C4-2B (cell line): ENCODE results near the gene RAB6C.
"Not testable (repeated sequence)": the region's sequence is repeated elsewhere in the genome, so short reads cannot be mapped to it uniquely, and the experiment has no call there.

Experiments
- CTCF ChIP-seq: fragments of 450-650 bp; conservative IDR thresholded peaks from 2 replicates; pipeline ENCODE4 v1.5.1; 2017; ENCODE audit warnings: mild to moderate bottlenecking
- ZFX ChIP-seq: fragments of 450-650 bp; IDR thresholded peaks from 2 replicates; pipeline ENCODE4 v1.6.1; 2017

DNA sequence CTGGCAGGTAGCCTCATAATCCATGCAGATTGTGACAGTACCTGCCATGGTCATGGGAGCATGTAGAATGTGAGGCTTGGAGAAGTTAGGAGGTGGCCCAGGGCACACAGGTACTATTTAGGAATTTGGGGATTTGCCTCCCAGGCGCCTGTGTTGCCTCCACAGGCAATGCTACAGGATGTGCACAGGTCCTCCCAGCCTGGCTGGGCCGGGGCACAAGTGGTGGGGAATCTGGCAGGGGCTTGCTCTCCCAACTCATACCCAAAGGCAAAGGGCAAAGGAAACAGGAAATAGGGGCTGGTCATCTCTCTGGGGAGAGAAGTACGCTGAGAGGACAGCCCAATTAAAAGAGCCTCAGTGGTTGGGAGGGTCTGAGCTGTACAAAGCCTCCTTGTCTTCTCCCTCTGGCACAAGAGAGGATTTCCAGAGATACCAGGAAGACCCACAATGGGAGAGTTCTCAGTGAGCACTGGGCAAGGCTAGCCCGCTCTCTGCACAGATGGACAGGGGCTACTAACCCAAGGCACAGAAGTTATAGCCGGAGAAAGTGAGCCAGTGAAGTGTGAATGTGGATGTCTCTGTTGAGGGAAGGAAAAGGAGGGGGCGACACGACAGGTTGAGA is 40.5 kb upstream of the RAB6C start:
- not testable (repeated sequence) for TF ChIP-seq CTCF, ZFX
